Measurements from ENCODE around the gene FGGY.

The FGGY gene

DNA sequence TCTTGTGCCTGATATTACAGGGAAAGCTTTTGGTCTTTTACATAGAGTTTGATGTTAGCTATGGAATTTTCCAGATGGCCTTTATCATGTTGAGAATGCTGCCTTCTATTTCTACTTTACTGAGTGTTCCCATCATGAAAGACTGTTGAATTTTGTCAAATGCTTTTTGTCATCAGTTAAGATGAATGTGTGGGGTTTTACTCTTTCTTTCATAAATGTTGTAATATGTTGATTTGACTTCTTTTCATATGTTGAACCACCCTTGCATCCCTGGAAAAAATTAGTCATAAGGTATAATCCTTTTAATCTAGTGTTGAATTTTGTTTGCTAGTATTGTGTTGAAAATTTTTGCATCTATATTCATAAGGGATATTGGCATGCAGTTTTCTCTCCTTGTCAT is 501.7 kb downstream of the FGGY start:
- Histone ChIP-seq H3K36me3 (ENCODE audit: insufficient read depth, low read length) (no peaks in the 10 kb centered on the region), H3K9ac (ENCODE audit: low read length) (no peak overlapping the region), H3K4me3 (ENCODE audit: low read depth in 1 of 2, low read length in 2 of 2) (no peak overlapping the region), H3K27me3 (ENCODE audit: control insufficient read depth in 1 of 2, insufficient read depth in 2 of 2, low read length in 2 of 2) (no peaks in the 10 kb centered on the region), H3K4me1 (ENCODE audit: insufficient read depth, low read length) (no peaks in the 10 kb centered on the region), H3K9me3 (ENCODE audit: low read length) (no peaks in the 10 kb centered on the region), H3K27ac (ENCODE audit: low read depth, low read length) (no peak overlapping the region)

DNA sequence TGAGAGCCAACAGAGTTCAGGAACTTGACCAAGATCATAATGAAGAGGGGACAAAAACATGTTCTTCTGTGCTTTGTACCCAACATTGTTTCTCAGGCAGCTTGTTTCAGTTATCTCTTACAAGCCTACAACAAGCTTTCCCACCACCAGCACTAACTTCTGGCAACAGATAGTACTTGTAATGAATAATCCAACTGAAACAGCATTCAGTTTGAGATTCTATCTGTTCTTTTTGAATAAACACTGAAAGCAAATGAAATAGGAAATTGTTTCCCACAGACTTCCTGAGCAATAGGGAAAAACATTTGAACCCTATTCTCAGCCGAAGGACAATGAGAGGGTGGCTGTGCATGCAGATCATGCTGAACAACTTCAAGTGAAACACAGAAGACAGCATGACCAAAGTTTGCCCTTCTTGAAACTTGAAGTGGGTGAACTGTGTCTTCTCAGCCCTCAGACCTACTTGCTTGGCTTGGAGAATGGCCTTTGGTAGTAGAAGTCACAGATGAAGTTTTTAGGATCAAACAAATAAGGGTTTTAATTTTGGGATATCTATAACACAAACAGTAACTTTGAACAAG is 506.7 kb downstream of the FGGY start:
- Histone ChIP-seq H3K36me3 (ENCODE audit: insufficient read depth, low read length) (no peaks in the 10 kb centered on the region), H3K27ac (ENCODE audit: low read depth, low read length) (no peak overlapping the region), H3K9me3 (ENCODE audit: low read length) (no peaks in the 10 kb centered on the region), H3K4me1 (ENCODE audit: insufficient read depth, low read length) (no peaks in the 10 kb centered on the region), H3K4me3 (ENCODE audit: low read depth in 1 of 2, low read length in 2 of 2) (no peak overlapping the region), H3K9ac (ENCODE audit: low read length) (no peak overlapping the region), H3K27me3 (ENCODE audit: control insufficient read depth in 1 of 2, insufficient read depth in 2 of 2, low read length in 2 of 2) (no peaks in the 10 kb centered on the region)

GRCh38 chr1:59804301-59804700 is 507.4 kb downstream of the FGGY start:
- H3K4me1 ChIP-seq (ENCODE audit: insufficient read depth, low read length) = no peaks in the 10 kb centered on the region
- no peak overlapping the region for H3K4me3 ChIP-seq (ENCODE audit: low read depth in 1 of 2, low read length in 2 of 2)
- no peaks in the 10 kb centered on the region for H3K9me3 ChIP-seq (ENCODE audit: low read length)
- H3K9ac ChIP-seq (ENCODE audit: low read length) = no peak overlapping the region
- no peak overlapping the region for H3K27ac ChIP-seq (ENCODE audit: low read depth, low read length)
- H3K36me3 ChIP-seq (ENCODE audit: insufficient read depth, low read length) = no peaks in the 10 kb centered on the region
- no peaks in the 10 kb centered on the region for H3K27me3 ChIP-seq (ENCODE audit: control insufficient read depth in 1 of 2, insufficient read depth in 2 of 2, low read length in 2 of 2)

DNA sequence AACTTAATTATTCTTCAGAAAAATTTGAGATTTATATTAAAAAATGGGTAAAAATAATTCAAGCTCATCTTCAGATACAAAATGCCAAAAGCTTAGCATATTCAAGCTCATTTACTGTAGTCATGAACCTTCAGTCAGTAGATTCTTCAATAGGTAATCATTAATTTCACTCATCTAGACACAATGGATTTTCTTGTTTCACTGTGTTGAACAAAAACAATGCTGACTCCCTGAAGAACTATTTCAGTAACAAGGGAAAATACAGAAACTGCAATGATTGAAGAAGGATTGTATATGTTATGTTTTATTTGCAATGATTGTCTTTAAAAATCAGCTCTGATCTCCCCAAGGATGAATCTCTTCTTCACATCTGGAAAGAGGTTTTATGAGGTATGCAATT is 508.7 kb downstream of the FGGY start:
- no peak overlapping the region for H3K4me3 ChIP-seq (ENCODE audit: low read depth in 1 of 2, low read length in 2 of 2)

More for the DNA sequence above, 508.7 kb downstream of the FGGY start:
- Histone ChIP-seq H3K9me3 (ENCODE audit: low read length) (no peaks in the 10 kb centered on the region), H3K36me3 (ENCODE audit: insufficient read depth, low read length) (no peaks in the 10 kb centered on the region), H3K9ac (ENCODE audit: low read length) (no peak overlapping the region), H3K27ac (ENCODE audit: low read depth, low read length) (no peak overlapping the region), H3K4me1 (ENCODE audit: insufficient read depth, low read length) (no peaks in the 10 kb centered on the region), H3K27me3 (ENCODE audit: control insufficient read depth in 1 of 2, insufficient read depth in 2 of 2, low read length in 2 of 2) (peaks cover 0 to 6% of the 10 kb centered on the region in 2 donors)

Data from muscle layer of colon (tissue), 2 donors.